Measurements from ENCODE around the gene RBM17. TPM values are rescaled to one million over a fixed set of nuclear protein-coding genes. Genes with fewer than 3 reads are reported as not detected.
"Not testable (repeated sequence)": the region's sequence is repeated elsewhere in the genome, so short reads cannot be mapped to it uniquely, and the experiment has no call there.

RBM17 gene
- total RNA-seq (2022) (113 and 128 TPM in 2 replicates), Bru-seq, nascent RNA (percentile 89 among the genes with signal in this experiment), BruChase-seq, experiment 1, labeled RNA remaining after a 6-hour chase (percentile 92 among the genes with signal in this experiment), BruChase-seq, experiment 2, labeled RNA remaining after a 2-hour chase (percentile 94 among the genes with signal in this experiment)
- long read RNA-seq, transcript RBM17-201 (12 exons, 2,755 nt) = major isoform, 59 of 113 reads
- long read RNA-seq, partial matches to known transcripts = 36 of 113 reads
- long read RNA-seq, other reads (novel, unspliced or antisense) = 16 of 113 reads

DNA sequence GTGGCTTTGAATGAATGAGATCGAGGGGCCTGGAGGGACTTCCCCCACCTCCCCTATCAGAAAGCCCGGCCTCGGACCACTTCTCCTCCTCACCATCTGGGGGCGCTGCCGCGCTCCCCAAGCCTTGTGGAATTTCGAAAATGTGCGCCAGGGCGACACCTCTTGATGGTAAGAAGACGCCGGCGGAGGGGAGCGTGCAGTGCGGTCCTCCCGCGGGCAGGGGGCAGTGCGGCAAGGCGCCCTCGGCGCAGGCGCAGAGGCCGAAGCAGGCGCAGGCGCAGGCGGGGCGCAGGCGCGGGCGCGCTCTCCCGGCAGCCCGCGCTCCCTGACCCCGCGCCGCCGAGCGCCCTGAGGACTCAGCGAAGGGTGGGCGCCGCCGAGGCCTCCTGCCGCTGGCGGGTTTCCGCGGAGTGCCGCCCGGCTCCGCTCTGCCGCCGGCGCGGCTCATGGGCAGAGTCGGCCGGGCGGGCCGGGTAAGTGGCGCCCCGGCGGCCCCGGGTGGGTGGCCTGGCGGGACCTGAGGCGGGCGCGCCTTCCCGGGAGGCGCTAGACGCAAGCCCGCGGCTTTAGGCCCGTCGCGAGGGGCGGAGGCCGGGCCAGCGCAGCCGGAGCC, at the start of gene RBM17:
TSS of gene RBM17 (plus strand) at position 314 of the 613 bp plus-strand sequence. CDS start 8,032 bp downstream, outside the sequence.
- Mint-ChIP-seq H3K4me3 (ENCODE audit: unreplicated experiment) (peak within 1 kb of the TSS; percentile 79), H3K4me1 (ENCODE audit: insufficient read depth, unreplicated experiment) (peaks cover 32% of the 10 kb centered on the region), H3K36me3 (ENCODE audit: insufficient read depth, unreplicated experiment) (peaks cover 12% of the 10 kb centered on the region), H3K27ac (ENCODE audit: low read depth, unreplicated experiment) (peak within 1 kb of the TSS; percentile 52), H3K9me3 (ENCODE audit: unreplicated experiment) (no peaks in the 10 kb centered on the region), H3K27me3 (ENCODE audit: insufficient read depth, unreplicated experiment) (peaks cover 28% of the 10 kb centered on the region)
- DNase-seq (ENCODE audit: unreplicated experiment) = peak; percentile 94
- BruUV-seq (replicated peaks) = no TSS peak
- TF ChIP-seq, protein P1, sequence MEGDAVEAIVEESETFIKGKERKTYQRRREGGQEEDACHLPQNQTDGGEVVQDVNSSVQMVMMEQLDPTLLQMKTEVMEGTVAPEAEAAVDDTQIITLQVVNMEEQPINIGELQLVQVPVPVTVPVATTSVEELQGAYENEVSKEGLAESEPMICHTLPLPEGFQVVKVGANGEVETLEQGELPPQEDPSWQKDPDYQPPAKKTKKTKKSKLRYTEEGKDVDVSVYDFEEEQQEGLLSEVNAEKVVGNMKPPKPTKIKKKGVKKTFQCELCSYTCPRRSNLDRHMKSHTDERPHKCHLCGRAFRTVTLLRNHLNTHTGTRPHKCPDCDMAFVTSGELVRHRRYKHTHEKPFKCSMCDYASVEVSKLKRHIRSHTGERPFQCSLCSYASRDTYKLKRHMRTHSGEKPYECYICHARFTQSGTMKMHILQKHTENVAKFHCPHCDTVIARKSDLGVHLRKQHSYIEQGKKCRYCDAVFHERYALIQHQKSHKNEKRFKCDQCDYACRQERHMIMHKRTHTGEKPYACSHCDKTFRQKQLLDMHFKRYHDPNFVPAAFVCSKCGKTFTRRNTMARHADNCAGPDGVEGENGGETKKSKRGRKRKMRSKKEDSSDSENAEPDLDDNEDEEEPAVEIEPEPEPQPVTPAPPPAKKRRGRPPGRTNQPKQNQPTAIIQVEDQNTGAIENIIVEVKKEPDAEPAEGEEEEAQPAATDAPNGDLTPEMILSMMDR (IDR thresholded peaks at IDR 0.05; ENCODE audit: unreplicated experiment) = peak; percentile 100
- intact Hi-C loops (cut with micrococcal nuclease) = loop anchor here (1.0 to 5.0 kb wide), 2 partner anchors 77 to 312 kb away; no protein-coding TSS in a partner anchor
- ChIA-PET POLR2A (interaction anchor here (0.8 to 1.4 kb wide), 4 partner anchors 30 to 199 kb away, joined by 3 to 5 read pairs (median 4); partner anchors contain the start of genes ANKRD16 and FBH1), CTCF (interaction anchor here (0.8 to 1.6 kb wide), 6 partner anchors 12 to 313 kb away, joined by 3 to 5 read pairs (median 4); no protein-coding TSS in a partner anchor)

- no peak for DNase-seq (ENCODE audit: unreplicated experiment)
- H3K27me3 Mint-ChIP-seq (ENCODE audit: insufficient read depth, unreplicated experiment) = peaks cover 88% of the 10 kb centered on the region
- intact Hi-C loops (cut with micrococcal nuclease) = no loop called here
- no peak overlapping the region for H3K27ac Mint-ChIP-seq (ENCODE audit: low read depth, unreplicated experiment)
- no peak overlapping the region for H3K4me3 Mint-ChIP-seq (ENCODE audit: unreplicated experiment)
- TF ChIP-seq, protein P1 (IDR thresholded peaks at IDR 0.05; ENCODE audit: unreplicated experiment) = no peak
- BruUV-seq (replicated peaks) = no TSS peak
- no peaks in the 10 kb centered on the region for H3K36me3 Mint-ChIP-seq (ENCODE audit: insufficient read depth, unreplicated experiment)
- H3K9me3 Mint-ChIP-seq (ENCODE audit: unreplicated experiment) = peaks cover 11% of the 10 kb centered on the region
- POLR2A ChIA-PET = interaction anchor here (0.6 to 0.8 kb wide), 2 partner anchors 335 to 1010 kb away, joined by 3 read pairs; no protein-coding TSS in a partner anchor
- CTCF ChIA-PET = no interaction called here
- H3K4me1 Mint-ChIP-seq (ENCODE audit: insufficient read depth, unreplicated experiment) = no peaks in the 10 kb centered on the region
Measured at GRCh38 chr10:6039711-6040110, 49.1 kb upstream of the RBM17 start.

DNA sequence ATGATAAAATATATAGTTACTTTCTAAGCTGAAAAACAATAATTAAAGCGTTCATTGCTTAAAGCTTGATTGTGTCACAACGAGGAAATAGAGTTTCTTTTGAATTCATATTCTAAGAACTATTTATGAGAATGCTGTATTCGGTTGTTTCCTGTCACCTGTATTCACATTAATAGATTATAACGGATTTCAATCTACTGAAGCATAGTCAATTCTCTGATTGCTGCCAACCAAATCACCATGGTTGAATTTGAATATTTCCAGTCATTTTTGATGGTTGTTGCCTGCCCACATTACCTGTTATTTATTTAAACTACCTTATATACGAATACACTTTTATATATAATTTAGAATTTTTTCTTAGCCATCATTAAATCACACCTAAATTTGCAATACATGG, 48.6 kb upstream of the RBM17 start:
- H3K27ac Mint-ChIP-seq (ENCODE audit: low read depth, unreplicated experiment) = no peak overlapping the region
- no peaks in the 10 kb centered on the region for H3K36me3 Mint-ChIP-seq (ENCODE audit: insufficient read depth, unreplicated experiment)
- no peak overlapping the region for H3K4me3 Mint-ChIP-seq (ENCODE audit: unreplicated experiment)
- TF ChIP-seq, protein P1 (IDR thresholded peaks at IDR 0.05; ENCODE audit: unreplicated experiment) = no peak
- peaks cover 11% of the 10 kb centered on the region for H3K9me3 Mint-ChIP-seq (ENCODE audit: unreplicated experiment)
- POLR2A ChIA-PET = interaction anchor here (0.8 kb wide), 1 partner anchor 336 kb away, joined by 3 read pairs; no protein-coding TSS in a partner anchor
- intact Hi-C loops (cut with micrococcal nuclease) = no loop called here
- no peak for DNase-seq (ENCODE audit: unreplicated experiment)
- H3K27me3 Mint-ChIP-seq (ENCODE audit: insufficient read depth, unreplicated experiment) = peaks cover 89% of the 10 kb centered on the region
- H3K4me1 Mint-ChIP-seq (ENCODE audit: insufficient read depth, unreplicated experiment) = no peaks in the 10 kb centered on the region
- CTCF ChIA-PET = no interaction called here
- BruUV-seq (replicated peaks) = no TSS peak

DNA sequence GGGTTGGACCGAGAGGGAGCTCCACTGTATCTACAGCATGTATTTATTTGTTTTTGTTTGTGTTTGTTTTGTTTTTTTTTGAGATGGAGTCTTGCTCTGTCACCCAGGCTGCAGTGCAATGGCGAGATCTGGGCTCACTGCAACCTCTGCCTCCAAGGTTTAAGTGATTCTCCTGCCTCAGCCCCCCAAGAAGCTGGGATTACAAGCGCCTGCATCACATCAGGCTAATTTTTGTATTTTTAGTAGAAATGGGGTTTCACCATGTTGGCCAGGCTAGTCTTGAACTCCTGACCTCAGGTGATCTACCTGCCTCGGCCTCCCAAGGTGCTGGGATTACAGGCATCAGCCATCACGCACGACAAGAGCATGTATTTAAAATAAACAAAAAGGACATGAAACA, 45.5 kb upstream of the RBM17 start:
- H3K9me3 Mint-ChIP-seq (ENCODE audit: unreplicated experiment) = peaks cover 10% of the 10 kb centered on the region
- intact Hi-C loops (cut with micrococcal nuclease); H3K4me3 Mint-ChIP-seq (ENCODE audit: unreplicated experiment); H3K27ac Mint-ChIP-seq (ENCODE audit: low read depth, unreplicated experiment); H3K36me3 Mint-ChIP-seq (ENCODE audit: insufficient read depth, unreplicated experiment); DNase-seq (ENCODE audit: unreplicated experiment); CTCF ChIA-PET; BruUV-seq (replicated peaks); H3K4me1 Mint-ChIP-seq (ENCODE audit: insufficient read depth, unreplicated experiment): not testable (repeated sequence)
- H3K27me3 Mint-ChIP-seq (ENCODE audit: insufficient read depth, unreplicated experiment) = peaks cover 90% of the 10 kb centered on the region
- POLR2A ChIA-PET = interaction anchor here (0.8 kb wide), 1 partner anchor 849 kb away, joined by 3 read pairs; no protein-coding TSS in a partner anchor
